Cardiac muscle cell (in vitro differentiated cells and primary cell): ENCODE results near the gene OR4C5. TPM values are rescaled to one million over a fixed set of nuclear protein-coding genes. Genes with fewer than 3 reads are reported as not detected.
"Not testable (repeated sequence)": the region's sequence is repeated elsewhere in the genome, so short reads cannot be mapped to it uniquely, and the experiment has no call there.

Experiments used
- DNase-seq, 2 donors: peaks; one replicate each; pipeline versions ENCODE4 v3.0.0 to v3.0.0-alpha.2; 2010 to 2017; ENCODE audit warnings: low read depth in 1 of 2, low spot score in 1 of 2
- H3K27ac ChIP-seq: fragments of 200-600 bp; sonication (generic); 2 replicates; pipeline ENCODE4 v1.5.1; 2016
- H3K27me3 ChIP-seq: fragments of 200-600 bp; sonication (generic); 2 replicates; pipeline ENCODE4 v1.6.0; 2016; ENCODE audit warnings: control low read depth
- H3K36me3 ChIP-seq: fragments of 200-600 bp; sonication (generic); 2 replicates; pipeline ENCODE4 v1.5.1; 2016; ENCODE audit warnings: control low read depth
- H3K4me1 ChIP-seq: fragments of 200-600 bp; sonication (generic); 2 replicates; pipeline ENCODE4 v1.8.1; 2017; ENCODE audit warnings: low read depth, mild to moderate bottlenecking, mixed run types
- H3K4me3 ChIP-seq: fragments of 200-600 bp; sonication (generic); 2 replicates; pipeline ENCODE4 v1.5.1; 2016; ENCODE audit warnings: mild to moderate bottlenecking
- H3K9me3 ChIP-seq: fragments of 200-600 bp; sonication (generic); 2 replicates; pipeline ENCODE4 v1.5.1; 2017; ENCODE audit warnings: low read depth, mild to moderate bottlenecking, control low read depth
- CTCF ChIP-seq: IDR thresholded peaks from 2 replicates; pipeline ENCODE4 v1.5.1; 2012; ENCODE audit warnings: low read depth, mild to moderate bottlenecking, low read length
- polyA plus RNA-seq: library from polyadenylated mRNA; unstranded; fragments of >200 nt; fragmentation: Nextera tagmentation; extraction: Ambion mirVana; gene quantifications from 2 replicates; pipeline ENCODE4 v1.2.1, GENCODE V29; 2016
- total RNA-seq: library from RNA; depleted of rRNA; stranded (reverse); fragments of >200 nt; gene quantifications from 2 replicates; pipeline ENCODE4 v1.2.3, GENCODE V29; 2016

The OR4C5 gene
- total RNA-seq: not detected in 2 replicates
- not detected in 2 replicates for polyA plus RNA-seq

- TF ChIP-seq CTCF: no peak
- Histone ChIP-seq H3K9me3 (peaks cover 3% of the 10 kb centered on the region), H3K27ac (no peak within 1 kb of the TSS)
These were observed at the start of gene OR4C5 for GRCh38 chr11:48366365-48366764. Gene OR4C5, minus strand, starts transcription at chr11:48366465. Its CDS starts 0 bp downstream, at chr11:48366465.

GRCh38 chr11:48384670-48385069 lies 18.4 kb upstream of the OR4C5 start:
- Histone ChIP-seq H3K9me3 (no peaks in the 10 kb centered on the region), H3K27me3 (no peaks in the 10 kb centered on the region), H3K36me3 (no peaks in the 10 kb centered on the region), H3K27ac (no peak overlapping the region), H3K4me3 (no peak overlapping the region), H3K4me1 (no peaks in the 10 kb centered on the region)
- no peak for DNase-seq
- TF ChIP-seq CTCF: no peak

More at GRCh38 chr11:48366365-48366764, at the start of gene OR4C5:
- no peak within 1 kb of the TSS for H3K4me3 ChIP-seq
- H3K36me3 ChIP-seq: no peaks in the 10 kb centered on the region
- H3K27me3 ChIP-seq: no peaks in the 10 kb centered on the region
- H3K4me1 ChIP-seq: no peaks in the 10 kb centered on the region
- DNase-seq: no peak

GRCh38 chr11:48384151-48384550 lies 17.9 kb upstream of the OR4C5 start:
- H3K27me3 ChIP-seq, H3K9me3 ChIP-seq, H3K4me3 ChIP-seq, H3K36me3 ChIP-seq, H3K27ac ChIP-seq, H3K4me1 ChIP-seq, DNase-seq: not testable (repeated sequence)

- not testable (repeated sequence) for DNase-seq, H3K4me1 ChIP-seq, H3K4me3 ChIP-seq, H3K27me3 ChIP-seq, H3K27ac ChIP-seq, H3K36me3 ChIP-seq, H3K9me3 ChIP-seq
These were observed 5.0 kb downstream of the OR4C5 start for GRCh38 chr11:48361289-48361688.

DNA sequence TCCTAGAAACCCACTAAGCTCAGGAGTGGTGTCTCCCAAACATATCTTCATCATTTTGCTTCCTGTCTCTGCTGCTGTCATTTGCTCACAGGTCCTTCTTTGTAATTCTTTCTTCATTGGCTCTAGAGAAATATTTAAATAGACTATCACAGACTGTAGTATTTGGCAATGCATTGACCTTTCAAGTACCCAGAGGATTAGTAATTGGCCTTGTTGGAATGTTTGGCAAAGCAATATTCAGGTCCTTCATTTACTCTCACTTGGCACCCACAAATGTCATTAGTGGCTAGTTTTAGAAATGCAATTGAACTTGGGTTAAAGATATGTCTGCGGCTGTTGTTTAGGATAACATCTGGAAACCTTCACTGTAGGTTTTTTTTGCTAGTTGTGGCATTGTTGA lies 11.6 kb downstream of the OR4C5 start:
- Histone ChIP-seq H3K36me3 (no peaks in the 10 kb centered on the region), H3K4me1 (no peaks in the 10 kb centered on the region), H3K4me3 (no peak overlapping the region), H3K27me3 (no peaks in the 10 kb centered on the region), H3K9me3 (no peaks in the 10 kb centered on the region), H3K27ac (no peak overlapping the region)
- no peak for TF ChIP-seq CTCF
- no peak for DNase-seq

- H3K4me3 ChIP-seq: no peak overlapping the region
- H3K4me1 ChIP-seq: no peaks in the 10 kb centered on the region
- H3K9me3 ChIP-seq: no peaks in the 10 kb centered on the region
- DNase-seq: no peak
- TF ChIP-seq CTCF: no peak
- no peaks in the 10 kb centered on the region for H3K27me3 ChIP-seq
- H3K27ac ChIP-seq: no peak overlapping the region
- no peaks in the 10 kb centered on the region for H3K36me3 ChIP-seq
These were observed 12.3 kb downstream of the OR4C5 start for GRCh38 chr11:48354013-48354412.

GRCh38 chr11:48346286-48346685 lies 20.0 kb downstream of the OR4C5 start:
- H3K9me3 ChIP-seq, H3K27ac ChIP-seq, H3K4me1 ChIP-seq, H3K27me3 ChIP-seq, DNase-seq, H3K36me3 ChIP-seq, H3K4me3 ChIP-seq: not testable (repeated sequence)

DNA sequence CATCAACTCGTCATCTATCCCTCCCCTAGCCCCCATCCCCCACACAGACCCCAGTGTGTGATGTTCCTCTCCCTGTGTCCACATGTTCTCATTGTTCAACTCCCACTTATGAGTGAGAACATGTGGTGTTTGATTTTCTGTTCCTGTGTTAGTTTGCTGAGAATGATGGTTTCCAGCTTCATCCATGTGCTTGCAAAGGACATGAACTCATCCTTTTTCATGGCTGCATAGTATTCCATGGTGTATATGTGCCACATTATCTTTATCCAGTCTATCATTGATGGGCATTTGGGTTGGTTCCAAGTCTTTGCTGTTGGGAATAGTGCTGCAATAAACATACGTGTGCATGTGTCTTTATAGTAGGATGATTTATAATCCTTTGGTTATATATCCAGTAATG lies 23.8 kb downstream of the OR4C5 start:
- H3K4me1 ChIP-seq, H3K4me3 ChIP-seq, H3K9me3 ChIP-seq, DNase-seq, H3K36me3 ChIP-seq, H3K27me3 ChIP-seq, H3K27ac ChIP-seq: not testable (repeated sequence)
